Muscle of leg (tissue), 16 donors: ENCODE data around the gene SDK1. TPM values are rescaled to one million over a fixed set of nuclear protein-coding genes. Genes with fewer than 3 reads are reported as not detected.
A peak's percentile ranks its signal among the peaks of the same experiment; 100 is the strongest.

Experiments used
- DNase-seq: peaks from one replicate; pipeline ENCODE4 v3.0.0; 2013
- H3K27ac ChIP-seq: one replicate; pipeline ENCODE4 v1.5.1; 2013; ENCODE audit warnings: mild to moderate bottlenecking, low read length, control low read depth
- H3K27me3 ChIP-seq: one replicate; pipeline ENCODE4 v1.6.1; 2013; ENCODE audit warnings: low read length; ENCODE audit not compliant: control insufficient read depth, insufficient read depth
- H3K36me3 ChIP-seq: one replicate; pipeline ENCODE4 v1.6.1; 2013; ENCODE audit warnings: low read length; ENCODE audit not compliant: control insufficient read depth, insufficient read depth
- H3K4me1 ChIP-seq: one replicate; pipeline ENCODE4 v1.6.1; 2013; ENCODE audit warnings: low read length; ENCODE audit not compliant: control insufficient read depth, insufficient read depth
- H3K4me3 ChIP-seq: one replicate; pipeline ENCODE4 v1.5.1; 2013; ENCODE audit warnings: low read length, control low read depth
- H3K9me3 ChIP-seq: replicated peaks from 2 replicates; pipeline ENCODE4 v1.6.1; 2013; ENCODE audit warnings: low read depth, low read length; ENCODE audit not compliant: control insufficient read depth
- WGBS: methylation state at CpG from one replicate; pipeline ENCODE4 v1.1.5; 2013; ENCODE audit warnings: missing lambda C conversion rate; ENCODE audit not compliant: insufficient coverage; 5-methylcytosine and 5-hydroxymethylcytosine counted together
- long read RNA-seq, 11 donors: transcript quantifications; one replicate each; lab custom pipeline, GENCODE V29; 2026
- polyA plus RNA-seq, 8 donors: library from polyadenylated mRNA; unstranded; fragments of 120-200 nt; gene quantifications; one replicate each; pipeline versions ENCODE4 v1.2.1 to v1.2.3, GENCODE V29; 2013; ENCODE audit warnings: inconsistent platforms in 1 of 8, low replicate concordance in 1 of 8; ENCODE audit not compliant: insufficient read length in 8 of 8, insufficient read depth in 1 of 8
- total RNA-seq: library from RNA; stranded (reverse); fragments of 120-200 nt; gene quantifications from one replicate; pipeline ENCODE4 v1.2.4, GENCODE V29; 2013

Gene SDK1
- total RNA-seq (3.1 TPM), polyA plus RNA-seq (1 to 10 TPM; 2.3 to 6.4 (median 3.7) TPM)
- long read RNA-seq, donor 1 = 0 reads
- long read RNA-seq, donor 2 = 0 reads
- long read RNA-seq, donor 3 = 0 reads
- long read RNA-seq, donor 4 = 0 reads
- long read RNA-seq, donor 5 = 0 reads
- long read RNA-seq, donor 6 = 0 reads
- long read RNA-seq, donor 7 = 0 reads
- long read RNA-seq, donor 8 = 0 reads
- long read RNA-seq, donor 9 = 0 reads
- long read RNA-seq, donor 10 = 0 reads
- long read RNA-seq, donor 11 = 0 reads

- peak; percentile 98 for DNase-seq
- peaks cover 13% of the 10 kb centered on the region for H3K4me1 ChIP-seq
- no peaks in the 10 kb centered on the region for H3K9me3 ChIP-seq
- under 1% methylated on average over 119 of the region's 119 CpGs for WGBS
- no peak within 1 kb of the TSS for H3K27ac ChIP-seq
- peak within 1 kb of the TSS; percentile 37 for H3K4me3 ChIP-seq
- peaks cover 19% of the 10 kb centered on the region for H3K27me3 ChIP-seq
- no peaks in the 10 kb centered on the region for H3K36me3 ChIP-seq
Observed at GRCh38 chr7:3300651-3301448, at the start of gene SDK1. Gene SDK1 (plus strand): TSS chr7:3301252. CDS start chr7:3301587, 335 bp downstream.

DNA sequence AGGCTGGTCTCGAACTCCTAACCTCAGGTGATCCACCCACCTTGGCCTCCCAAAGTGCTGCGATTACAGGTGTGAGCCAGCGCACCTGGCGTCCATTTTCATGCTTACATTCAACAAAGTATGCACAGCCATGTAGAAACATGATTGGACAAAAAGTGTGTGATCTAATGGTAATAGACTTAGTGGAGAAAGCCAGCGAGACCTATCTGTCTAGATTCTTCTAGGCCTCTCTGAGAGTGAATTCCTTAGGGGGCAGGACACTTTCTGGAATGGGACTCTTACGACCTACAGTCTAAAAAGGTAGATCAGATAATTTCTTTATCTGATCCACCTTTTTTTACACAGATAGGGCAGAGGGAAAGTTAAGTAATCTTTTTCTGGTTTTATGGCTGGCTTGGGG lies 46.3 kb upstream of the SDK1 start:
- H3K9me3 ChIP-seq = no peaks in the 10 kb centered on the region
- WGBS = 86% methylated on average over 1 of the region's 6 CpGs
- no peak overlapping the region for H3K4me3 ChIP-seq
- H3K4me1 ChIP-seq = peaks cover 1% of the 10 kb centered on the region
- no peak overlapping the region for H3K27ac ChIP-seq
- no peaks in the 10 kb centered on the region for H3K36me3 ChIP-seq
- DNase-seq = no peak
- H3K27me3 ChIP-seq = peaks cover 2% of the 10 kb centered on the region

DNA sequence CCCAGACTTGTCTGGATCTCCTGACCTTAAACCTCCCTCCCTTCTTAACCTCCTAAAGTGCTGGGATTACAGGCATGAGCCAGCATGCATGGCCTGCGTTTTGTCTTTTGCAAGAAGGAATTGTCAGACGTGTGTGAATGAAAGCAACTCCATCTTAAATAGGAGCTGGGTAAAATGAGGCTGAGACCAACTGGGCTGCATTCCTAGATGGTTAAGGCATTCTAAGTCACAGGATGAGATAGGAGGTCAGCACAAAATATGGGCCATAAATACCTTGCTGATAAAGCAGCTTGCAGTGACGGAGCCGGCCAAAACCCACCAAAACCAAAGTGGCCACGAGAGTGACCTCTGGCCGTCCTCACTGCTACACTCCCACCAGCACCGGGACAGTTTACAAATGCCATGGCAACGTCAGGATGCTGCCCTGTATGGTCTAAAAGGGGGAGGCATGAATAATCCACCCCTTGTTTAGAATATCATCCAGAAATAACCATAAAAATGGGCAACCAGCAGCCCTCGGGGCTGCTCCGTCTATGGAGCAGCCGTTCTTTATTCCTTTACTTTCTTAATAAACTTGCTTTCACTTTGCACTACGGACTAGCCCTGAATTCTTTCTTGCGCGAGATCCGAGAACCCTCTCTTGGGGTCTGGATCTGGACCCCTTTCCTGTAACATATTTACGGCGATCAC lies 41.2 kb upstream of the SDK1 start:
- Histone ChIP-seq H3K36me3 (no peaks in the 10 kb centered on the region), H3K27me3 (peaks cover 4% of the 10 kb centered on the region), H3K27ac (peak overlapping the region; percentile 72), H3K4me1 (peaks cover 4% of the 10 kb centered on the region), H3K4me3 (peak overlapping the region; percentile 49), H3K9me3 (no peaks in the 10 kb centered on the region)
- 10% methylated on average over 10 of the region's 17 CpGs for WGBS
- DNase-seq = peak; percentile 33

DNA sequence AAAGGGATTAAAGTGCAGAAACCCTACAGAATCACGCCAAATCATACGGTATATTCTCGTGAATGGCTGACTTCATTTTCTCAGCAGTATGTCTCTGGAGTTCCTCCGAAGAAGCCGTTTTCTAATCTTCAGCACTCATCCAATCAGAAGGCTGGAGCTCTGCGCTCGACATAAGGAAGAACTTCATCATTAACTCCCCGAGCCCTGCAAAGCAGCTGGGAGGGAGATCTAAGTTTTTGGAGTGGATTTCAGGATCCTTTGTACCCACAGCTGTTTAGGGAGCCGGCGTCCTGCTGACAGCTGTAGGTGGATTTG lies 40.7 kb upstream of the SDK1 start:
- no peaks in the 10 kb centered on the region for H3K36me3 ChIP-seq
- H3K9me3 ChIP-seq = no peaks in the 10 kb centered on the region
- H3K4me3 ChIP-seq = peak overlapping the region; percentile 49
- H3K27ac ChIP-seq = peak overlapping the region; percentile 72
- 17% methylated on average over 1 of the region's 10 CpGs for WGBS
- peaks cover 4% of the 10 kb centered on the region for H3K27me3 ChIP-seq
- peak; percentile 88 for DNase-seq
- peaks cover 4% of the 10 kb centered on the region for H3K4me1 ChIP-seq

- no peak overlapping the region for H3K4me3 ChIP-seq
- no peak for DNase-seq
- H3K4me1 ChIP-seq = peaks cover 14% of the 10 kb centered on the region
- H3K36me3 ChIP-seq = no peaks in the 10 kb centered on the region
- no peak overlapping the region for H3K27ac ChIP-seq
- 13% methylated on average over 3 of the region's 9 CpGs for WGBS
- H3K9me3 ChIP-seq = no peaks in the 10 kb centered on the region
- peaks cover 2% of the 10 kb centered on the region for H3K27me3 ChIP-seq
Observed at GRCh38 chr7:3264693-3265339, 36.2 kb upstream of the SDK1 start.

DNA sequence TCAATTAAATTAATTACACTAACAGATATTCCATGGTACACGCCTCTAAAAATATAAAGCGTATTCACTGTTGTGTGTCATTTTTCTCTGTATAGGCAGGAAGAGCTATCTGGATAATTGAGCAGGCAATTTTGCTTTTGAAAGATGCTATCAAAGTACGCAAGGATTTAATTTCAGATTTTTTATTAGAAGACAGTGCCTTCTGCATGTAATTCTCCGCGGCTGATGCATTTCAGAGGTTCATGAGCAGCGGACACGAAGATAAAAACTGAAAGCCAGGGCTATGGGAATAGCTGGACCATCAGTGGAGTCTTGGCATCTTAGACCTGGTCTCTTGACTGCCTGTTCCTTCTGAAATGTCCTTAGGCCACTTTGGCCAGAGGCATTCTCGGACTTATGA lies 35.7 kb upstream of the SDK1 start:
- Histone ChIP-seq H3K4me3 (no peak overlapping the region), H3K4me1 (peaks cover 13% of the 10 kb centered on the region), H3K9me3 (no peaks in the 10 kb centered on the region), H3K27ac (no peak overlapping the region), H3K36me3 (no peaks in the 10 kb centered on the region), H3K27me3 (peaks cover 2% of the 10 kb centered on the region)
- WGBS = 85% methylated on average over 6 of the region's 8 CpGs
- DNase-seq = no peak

GRCh38 chr7:3266240-3266639 lies 34.8 kb upstream of the SDK1 start:
- no peak for DNase-seq
- Histone ChIP-seq H3K4me1 (peaks cover 13% of the 10 kb centered on the region), H3K9me3 (no peaks in the 10 kb centered on the region), H3K4me3 (no peak overlapping the region), H3K27me3 (peaks cover 2% of the 10 kb centered on the region), H3K36me3 (no peaks in the 10 kb centered on the region), H3K27ac (no peak overlapping the region)
- WGBS = no CpG with 5 or more reads among the region's 4 CpGs

DNA sequence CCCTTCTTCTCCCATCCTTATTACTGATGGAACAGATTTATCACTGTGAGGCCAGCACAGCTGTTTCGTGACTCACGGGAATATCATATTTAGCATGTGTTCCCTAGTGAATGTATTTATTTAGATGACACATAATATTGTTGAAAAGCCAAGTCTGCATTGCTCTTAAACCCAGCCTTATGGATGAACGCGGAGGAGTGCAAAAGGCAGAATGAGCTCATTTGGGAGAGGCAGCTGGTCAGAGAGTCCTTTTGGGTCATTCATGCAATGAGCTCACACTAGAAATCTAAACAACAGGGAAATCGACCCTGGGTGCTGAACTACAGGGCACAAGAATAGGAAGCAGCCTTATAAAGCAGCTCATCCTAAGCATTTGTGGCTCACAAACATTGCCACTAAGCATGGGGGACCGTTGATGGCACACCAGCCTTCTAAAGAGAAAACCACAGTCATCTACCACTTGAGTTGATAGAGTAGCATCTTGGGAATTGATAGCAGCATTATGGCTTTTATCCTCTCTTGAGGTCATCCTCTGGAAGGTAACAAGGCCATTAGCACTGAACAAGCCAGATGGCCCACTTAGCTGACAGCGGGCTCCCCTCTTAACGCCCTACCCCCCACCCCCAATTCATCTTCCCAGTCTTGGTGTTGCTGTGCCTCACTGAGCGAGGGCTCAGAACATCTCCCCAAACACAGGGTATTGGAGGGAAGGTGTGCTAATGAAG lies 32.9 kb upstream of the SDK1 start:
- Histone ChIP-seq H3K27me3 (peaks cover 2% of the 10 kb centered on the region), H3K4me1 (peaks cover 19% of the 10 kb centered on the region), H3K4me3 (no peak overlapping the region), H3K9me3 (no peaks in the 10 kb centered on the region), H3K36me3 (no peaks in the 10 kb centered on the region), H3K27ac (peak overlapping the region; percentile 62)
- WGBS = 0% methylated on average over 2 of the region's 9 CpGs
- DNase-seq = peak; percentile 87

DNA sequence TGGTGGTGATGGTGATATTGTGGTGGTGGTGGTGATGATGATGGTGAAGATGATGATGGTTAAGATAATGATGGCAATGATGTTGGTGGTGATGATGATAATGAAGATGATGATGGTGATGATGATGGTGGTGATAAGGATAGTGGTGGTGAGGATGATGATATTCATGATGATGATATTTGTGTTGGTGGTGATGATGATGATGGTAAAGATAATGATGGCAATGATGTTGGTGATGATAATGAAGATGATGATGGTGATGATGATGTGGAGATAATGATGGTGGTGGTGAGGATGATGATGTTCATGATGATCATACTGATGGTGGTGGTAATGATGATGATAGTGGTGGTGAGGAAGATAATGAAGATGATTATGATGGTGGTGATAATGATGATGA lies 30.7 kb upstream of the SDK1 start:
- Histone ChIP-seq H3K4me1 (peaks cover 19% of the 10 kb centered on the region), H3K27ac (no peak overlapping the region), H3K4me3 (no peak overlapping the region), H3K36me3 (no peaks in the 10 kb centered on the region), H3K27me3 (no peaks in the 10 kb centered on the region), H3K9me3 (no peaks in the 10 kb centered on the region)
- no peak for DNase-seq
